ENCODE measurements around the gene FRMD3.

FRMD3 gene

GRCh38 chr9:83266331-83266665 lies 271.9 kb downstream of the FRMD3 start:
- H3K27ac Mint-ChIP-seq = peak overlapping the region in 2 of 3 experiments; percentile 20 to 56
- no peaks in the 10 kb centered on the region for H3K9me3 Mint-ChIP-seq
- peaks cover 48% of the 10 kb centered on the region for H3K4me1 Mint-ChIP-seq
- H3K4me3 Mint-ChIP-seq = peak overlapping the region in 2 of 3 experiments; percentile 78 to 86
- no peak for TF ChIP-seq CTCF (IDR thresholded peaks at IDR 0.05; ENCODE audit: unreplicated experiment in 3 of 3)
- H3K36me3 Mint-ChIP-seq (ENCODE audit: low read depth) = peaks cover 4% of the 10 kb centered on the region
- no peaks in the 10 kb centered on the region for H3K27me3 Mint-ChIP-seq (ENCODE audit: low read depth)

GRCh38 chr9:83264315-83264714 lies 273.9 kb downstream of the FRMD3 start:
- no peaks in the 10 kb centered on the region for H3K36me3 Mint-ChIP-seq (ENCODE audit: low read depth)
- H3K27ac Mint-ChIP-seq = no peak overlapping the region
- H3K9me3 Mint-ChIP-seq = no peaks in the 10 kb centered on the region
- no peak overlapping the region for H3K4me3 Mint-ChIP-seq
- H3K4me1 Mint-ChIP-seq = peaks cover 41% of the 10 kb centered on the region
- no peak for TF ChIP-seq CTCF (IDR thresholded peaks at IDR 0.05; ENCODE audit: unreplicated experiment in 3 of 3)
- no peaks in the 10 kb centered on the region for H3K27me3 Mint-ChIP-seq (ENCODE audit: low read depth)

GRCh38 chr9:83259558-83259957 lies 278.6 kb downstream of the FRMD3 start:
- peaks cover 13% of the 10 kb centered on the region for H3K4me1 Mint-ChIP-seq
- H3K36me3 Mint-ChIP-seq (ENCODE audit: low read depth) = peaks cover 20% of the 10 kb centered on the region
- peaks cover 22% of the 10 kb centered on the region for H3K9me3 Mint-ChIP-seq
- TF ChIP-seq CTCF (IDR thresholded peaks at IDR 0.05; ENCODE audit: unreplicated experiment in 3 of 3) = no peak
- no peak overlapping the region for H3K4me3 Mint-ChIP-seq
- no peaks in the 10 kb centered on the region for H3K27me3 Mint-ChIP-seq (ENCODE audit: low read depth)
- no peak overlapping the region for H3K27ac Mint-ChIP-seq

GRCh38 chr9:83257937-83258891 lies 280.0 kb downstream of the FRMD3 start:
- H3K4me3 Mint-ChIP-seq = no peak overlapping the region
- peaks cover 2% of the 10 kb centered on the region for H3K4me1 Mint-ChIP-seq
- H3K36me3 Mint-ChIP-seq (ENCODE audit: low read depth) = peaks cover 25% of the 10 kb centered on the region
- peaks cover 27% of the 10 kb centered on the region for H3K9me3 Mint-ChIP-seq
- no peak for TF ChIP-seq CTCF (IDR thresholded peaks at IDR 0.05; ENCODE audit: unreplicated experiment in 3 of 3)
- no peaks in the 10 kb centered on the region for H3K27me3 Mint-ChIP-seq (ENCODE audit: low read depth)
- no peak overlapping the region for H3K27ac Mint-ChIP-seq

- no peaks in the 10 kb centered on the region for H3K4me1 Mint-ChIP-seq
Measured at GRCh38 chr9:83247732-83248131, 290.5 kb downstream of the FRMD3 start.

More at GRCh38 chr9:83247732-83248131, 290.5 kb downstream of the FRMD3 start:
- Mint-ChIP-seq H3K27me3 (ENCODE audit: low read depth) (peaks cover 4% of the 10 kb centered on the region), H3K9me3 (peaks cover 17% of the 10 kb centered on the region), H3K36me3 (ENCODE audit: low read depth) (peaks cover 49% of the 10 kb centered on the region), H3K27ac (no peak overlapping the region), H3K4me3 (no peak overlapping the region)
- TF ChIP-seq CTCF (IDR thresholded peaks at IDR 0.05; ENCODE audit: unreplicated experiment in 3 of 3) = no peak
